Calu3 (cell line): Measurements from ENCODE around the gene ANKRD55. TPM values are rescaled to one million over a fixed set of nuclear protein-coding genes. Genes with fewer than 3 reads are reported as not detected.

Source experiments
- BruUV-seq: library from RNA; stranded (reverse); fragments of 400-500 nt; replicated peaks from 2 replicates; lab custom pipeline; 2021; lab: Mats Ljungman, UMichigan
- CTCF ChIA-PET: fragments of 300-600 bp; sonication (Branson Sonifier 250); formaldehyde crosslinking; loops from one replicate; lab custom pipeline; 2022; ENCODE audit warnings: antibody characterized with exemption; lab: Charles Lee
- DNase-seq: peaks from one replicate; pipeline ENCODE4 v3.0.0; 2022
- H3K27ac Mint-ChIP-seq: one replicate; pipeline ENCODE4 v1.8.0; 2022; ENCODE audit warnings: mixed read lengths; ENCODE audit not compliant: unreplicated experiment
- H3K27me3 Mint-ChIP-seq: one replicate; pipeline ENCODE4 v1.8.0; 2022; ENCODE audit warnings: mixed read lengths; ENCODE audit not compliant: unreplicated experiment
- H3K36me3 Mint-ChIP-seq: one replicate; pipeline ENCODE4 v1.8.0; 2022; ENCODE audit warnings: mild to moderate bottlenecking, moderate library complexity, mixed read lengths; ENCODE audit not compliant: insufficient read depth, unreplicated experiment
- H3K4me1 Mint-ChIP-seq: one replicate; pipeline ENCODE4 v1.8.0; 2022; ENCODE audit warnings: mild to moderate bottlenecking, low read depth, mixed read lengths; ENCODE audit not compliant: unreplicated experiment
- H3K4me3 Mint-ChIP-seq: one replicate; pipeline ENCODE4 v1.8.0; 2022; ENCODE audit warnings: mild to moderate bottlenecking, low read depth, moderate library complexity, mixed read lengths; ENCODE audit not compliant: unreplicated experiment
- H3K9me3 Mint-ChIP-seq: one replicate; pipeline ENCODE4 v1.8.0; 2022; ENCODE audit warnings: low read depth, mixed read lengths; ENCODE audit not compliant: unreplicated experiment
- CTCF ChIP-seq: fragments of 200-600 bp; IDR thresholded peaks from one replicate; pipeline ENCODE4 v1.8.0; 2022; ENCODE audit warnings: antibody characterized with exemption; ENCODE audit not compliant: unreplicated experiment
- intact Hi-C: fragments of 100-400 bp; cut with micrococcal nuclease; formaldehyde crosslinking; loops from one replicate; pipeline ENCODE4 v1.10.0; 2022; ENCODE audit not compliant: unreplicated experiment
- total RNA-seq: library from RNA; stranded (reverse); gene quantifications from 2 replicates; pipeline ENCODE4 v1.2.3, GENCODE V29; 2022

Gene ANKRD55
- total RNA-seq, 1 experiment from 2014 or later: not detected

GRCh38 chr5:56140073-56140472, 93.1 kb downstream of the ANKRD55 start:
- no peak for TF ChIP-seq CTCF
- intact Hi-C loops: no loop called here
- Mint-ChIP-seq H3K9me3 (no peaks in the 10 kb centered on the region), H3K4me1 (peaks cover 16% of the 10 kb centered on the region), H3K27me3 (no peaks in the 10 kb centered on the region), H3K4me3 (no peak overlapping the region), H3K27ac (no peak overlapping the region), H3K36me3 (no peaks in the 10 kb centered on the region)
- no TSS peak for BruUV-seq
- CTCF ChIA-PET: no interaction called here
- no peak for DNase-seq

DNA sequence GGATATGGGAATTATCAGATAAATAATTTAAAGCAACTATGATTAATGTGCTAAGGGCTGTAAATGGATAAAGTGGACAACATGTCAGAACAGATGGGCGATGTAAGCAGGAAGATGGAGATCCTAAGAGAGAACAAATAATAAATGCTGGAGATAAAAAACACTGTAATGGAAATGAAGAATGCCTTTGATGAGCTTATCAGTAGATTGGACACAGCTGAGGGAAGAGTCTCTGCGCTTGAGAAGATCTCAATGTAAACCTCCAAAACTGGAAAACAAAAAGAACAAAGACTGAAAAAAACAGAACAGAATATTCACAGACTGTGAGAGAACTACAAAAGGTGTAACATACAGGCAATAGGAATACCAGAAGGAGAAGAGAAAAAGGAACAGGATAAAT, 102.5 kb downstream of the ANKRD55 start:
- peaks cover 4% of the 10 kb centered on the region for H3K9me3 Mint-ChIP-seq
- no peak for DNase-seq
- no peaks in the 10 kb centered on the region for H3K36me3 Mint-ChIP-seq
- no peak overlapping the region for H3K27ac Mint-ChIP-seq
- H3K4me3 Mint-ChIP-seq: no peak overlapping the region
- H3K4me1 Mint-ChIP-seq: peaks cover 21% of the 10 kb centered on the region
- no TSS peak for BruUV-seq
- intact Hi-C loops: no loop called here
- CTCF ChIA-PET: interaction anchor here (0.9 kb wide), 1 partner anchor 12 kb away, joined by 3 read pairs; no protein-coding TSS in a partner anchor
- no peaks in the 10 kb centered on the region for H3K27me3 Mint-ChIP-seq
- TF ChIP-seq CTCF: no peak

GRCh38 chr5:56129288-56129687, 103.8 kb downstream of the ANKRD55 start:
- intact Hi-C loops: no loop called here
- H3K9me3 Mint-ChIP-seq: peaks cover 4% of the 10 kb centered on the region
- no peak for DNase-seq
- no peaks in the 10 kb centered on the region for H3K36me3 Mint-ChIP-seq
- BruUV-seq: no TSS peak
- no peak overlapping the region for H3K4me3 Mint-ChIP-seq
- H3K4me1 Mint-ChIP-seq: peaks cover 21% of the 10 kb centered on the region
- CTCF ChIA-PET: no interaction called here
- peak overlapping the region; percentile 8 for H3K27ac Mint-ChIP-seq
- no peak for TF ChIP-seq CTCF
- H3K27me3 Mint-ChIP-seq: no peaks in the 10 kb centered on the region

DNA sequence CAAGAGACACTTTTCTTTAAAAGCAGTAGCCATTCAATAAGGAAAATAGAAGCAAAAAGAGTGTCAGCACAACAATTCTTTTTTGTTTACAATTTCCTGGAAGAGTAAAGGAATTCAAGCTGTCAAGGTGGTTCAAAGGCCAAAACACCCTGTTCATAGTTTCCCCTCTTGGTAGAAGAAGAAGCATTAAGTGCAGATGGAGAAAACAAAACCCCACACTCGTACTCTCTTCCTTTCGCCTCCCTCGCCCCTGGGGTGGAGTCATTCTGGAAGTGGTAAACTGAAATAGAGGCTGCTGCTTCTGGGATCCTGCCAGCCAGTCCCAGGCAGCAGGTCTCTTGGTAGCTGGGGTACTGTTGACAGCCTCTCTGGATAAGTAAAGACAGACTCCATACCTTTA, 105.0 kb downstream of the ANKRD55 start:
- Mint-ChIP-seq H3K27ac (no peak overlapping the region), H3K27me3 (no peaks in the 10 kb centered on the region), H3K9me3 (peaks cover 4% of the 10 kb centered on the region), H3K4me3 (no peak overlapping the region), H3K36me3 (no peaks in the 10 kb centered on the region), H3K4me1 (peaks cover 32% of the 10 kb centered on the region)
- intact Hi-C loops: no loop called here
- BruUV-seq: no TSS peak
- no peak for TF ChIP-seq CTCF
- DNase-seq: no peak
- CTCF ChIA-PET: no interaction called here
